ENCODE data around the gene SEM1. TPM values are rescaled to one million over a fixed set of nuclear protein-coding genes. Genes with fewer than 3 reads are reported as not detected.
"Not testable (repeated sequence)": the region's sequence is repeated elsewhere in the genome, so short reads cannot be mapped to it uniquely, and the experiment has no call there.

Gene SEM1
- total RNA-seq, 1 donor from 2014 or later = 51.9 TPM

GRCh38 chr7:96722928-96723327, 13.3 kb upstream of the SEM1 start:
- H3K9me3 Mint-ChIP-seq; DNase-seq (ENCODE audit: low spot score); H3K36me3 Mint-ChIP-seq (ENCODE audit: low read depth); H3K4me3 Mint-ChIP-seq (ENCODE audit: low read depth); H3K4me1 Mint-ChIP-seq (ENCODE audit: low read depth); H3K27ac Mint-ChIP-seq; intact Hi-C loops (cut with micrococcal nuclease): not testable (repeated sequence)
- peaks cover 28% of the 10 kb centered on the region for H3K27me3 Mint-ChIP-seq (ENCODE audit: low read depth)

- intact Hi-C loops (cut with micrococcal nuclease) = no loop called here
- H3K27me3 Mint-ChIP-seq (ENCODE audit: low read depth) = peaks cover 33% of the 10 kb centered on the region
- no peaks in the 10 kb centered on the region for H3K36me3 Mint-ChIP-seq (ENCODE audit: low read depth)
- H3K9me3 Mint-ChIP-seq = no peaks in the 10 kb centered on the region
- no peaks in the 10 kb centered on the region for H3K4me1 Mint-ChIP-seq (ENCODE audit: low read depth)
- H3K27ac Mint-ChIP-seq = no peak overlapping the region
- DNase-seq (ENCODE audit: low spot score) = no peak
- no peak overlapping the region for H3K4me3 Mint-ChIP-seq (ENCODE audit: low read depth)
Observed at GRCh38 chr7:96720843-96721242, 11.2 kb upstream of the SEM1 start.

GRCh38 chr7:96719164-96719563, 9.5 kb upstream of the SEM1 start:
- Mint-ChIP-seq H3K4me1 (ENCODE audit: low read depth) (no peaks in the 10 kb centered on the region), H3K9me3 (peaks cover 2% of the 10 kb centered on the region), H3K36me3 (ENCODE audit: low read depth) (no peaks in the 10 kb centered on the region), H3K27me3 (ENCODE audit: low read depth) (peaks cover 33% of the 10 kb centered on the region), H3K27ac (no peak overlapping the region), H3K4me3 (ENCODE audit: low read depth) (no peak overlapping the region)
- intact Hi-C loops (cut with micrococcal nuclease) = no loop called here
- no peak for DNase-seq (ENCODE audit: low spot score)

GRCh38 chr7:96718107-96719003, 8.7 kb upstream of the SEM1 start:
- no peak for DNase-seq (ENCODE audit: low spot score)
- no peaks in the 10 kb centered on the region for H3K4me1 Mint-ChIP-seq (ENCODE audit: low read depth)
- no peaks in the 10 kb centered on the region for H3K36me3 Mint-ChIP-seq (ENCODE audit: low read depth)
- intact Hi-C loops (cut with micrococcal nuclease) = no loop called here
- peaks cover 10% of the 10 kb centered on the region for H3K9me3 Mint-ChIP-seq
- H3K4me3 Mint-ChIP-seq (ENCODE audit: low read depth) = no peak overlapping the region
- no peak overlapping the region for H3K27ac Mint-ChIP-seq
- H3K27me3 Mint-ChIP-seq (ENCODE audit: low read depth) = peaks cover 30% of the 10 kb centered on the region

- Mint-ChIP-seq H3K27me3 (ENCODE audit: low read depth) (peaks cover 8% of the 10 kb centered on the region), H3K4me1 (ENCODE audit: low read depth) (peaks cover 6% of the 10 kb centered on the region), H3K4me3 (ENCODE audit: low read depth) (no peak overlapping the region), H3K9me3 (peaks cover 27% of the 10 kb centered on the region), H3K27ac (no peak overlapping the region), H3K36me3 (ENCODE audit: low read depth) (peaks cover under 1% of the 10 kb centered on the region)
- no peak for DNase-seq (ENCODE audit: low spot score)
- intact Hi-C loops (cut with micrococcal nuclease) = no loop called here
Observed at GRCh38 chr7:96713037-96713436, 3.4 kb upstream of the SEM1 start.

- no peak overlapping the region for H3K4me3 Mint-ChIP-seq (ENCODE audit: low read depth)
- intact Hi-C loops (cut with micrococcal nuclease) = no loop called here
Observed at GRCh38 chr7:96710544-96710943, 898 bp upstream of the SEM1 start.

GRCh38 chr7:96708872-96709271, 774 bp downstream of the SEM1 start:
- peaks cover 24% of the 10 kb centered on the region for H3K36me3 Mint-ChIP-seq (ENCODE audit: low read depth)
- peaks cover 15% of the 10 kb centered on the region for H3K4me1 Mint-ChIP-seq (ENCODE audit: low read depth)
- peak overlapping the region; percentile 98 for H3K4me3 Mint-ChIP-seq (ENCODE audit: low read depth)
- H3K9me3 Mint-ChIP-seq = peaks cover 22% of the 10 kb centered on the region
- DNase-seq (ENCODE audit: low spot score) = no peak
- intact Hi-C loops (cut with micrococcal nuclease) = loop anchor here (2.0 to 10.0 kb wide), 3 partner anchors 128 to 408 kb away; partner anchors contain the start of gene SDHAF3
- peak overlapping the region; percentile 95 for H3K27ac Mint-ChIP-seq
- H3K27me3 Mint-ChIP-seq (ENCODE audit: low read depth) = no peaks in the 10 kb centered on the region

More at GRCh38 chr7:96710544-96710943, 898 bp upstream of the SEM1 start:
- peaks cover 13% of the 10 kb centered on the region for H3K4me1 Mint-ChIP-seq (ENCODE audit: low read depth)
- peaks cover 27% of the 10 kb centered on the region for H3K9me3 Mint-ChIP-seq
- H3K36me3 Mint-ChIP-seq (ENCODE audit: low read depth) = peaks cover 20% of the 10 kb centered on the region
- peaks cover under 1% of the 10 kb centered on the region for H3K27me3 Mint-ChIP-seq (ENCODE audit: low read depth)
- H3K27ac Mint-ChIP-seq = no peak overlapping the region
- no peak for DNase-seq (ENCODE audit: low spot score)

- peaks cover 24% of the 10 kb centered on the region for H3K36me3 Mint-ChIP-seq (ENCODE audit: low read depth)
- no peaks in the 10 kb centered on the region for H3K27me3 Mint-ChIP-seq (ENCODE audit: low read depth)
- intact Hi-C loops (cut with micrococcal nuclease) = loop anchor here (2.0 to 10.0 kb wide), 3 partner anchors 129 to 409 kb away; partner anchors contain the start of gene SDHAF3
- peaks cover 15% of the 10 kb centered on the region for H3K9me3 Mint-ChIP-seq
- no peak overlapping the region for H3K27ac Mint-ChIP-seq
- H3K4me1 Mint-ChIP-seq (ENCODE audit: low read depth) = peaks cover 15% of the 10 kb centered on the region
- no peak for DNase-seq (ENCODE audit: low spot score)
- H3K4me3 Mint-ChIP-seq (ENCODE audit: low read depth) = peak overlapping the region; percentile 98
Observed at GRCh38 chr7:96707901-96708774, 1.5 kb downstream of the SEM1 start.

GRCh38 chr7:96701258-96701657, 8.4 kb downstream of the SEM1 start:
- intact Hi-C loops (cut with micrococcal nuclease) = loop anchor here (10.0 kb wide), 1 partner anchor 286 kb away; no protein-coding TSS in a partner anchor
- no peak overlapping the region for H3K27ac Mint-ChIP-seq
- no peak overlapping the region for H3K4me3 Mint-ChIP-seq (ENCODE audit: low read depth)
- peaks cover 19% of the 10 kb centered on the region for H3K4me1 Mint-ChIP-seq (ENCODE audit: low read depth)
- no peaks in the 10 kb centered on the region for H3K9me3 Mint-ChIP-seq
- no peak for DNase-seq (ENCODE audit: low spot score)
- peaks cover 32% of the 10 kb centered on the region for H3K36me3 Mint-ChIP-seq (ENCODE audit: low read depth)
- no peaks in the 10 kb centered on the region for H3K27me3 Mint-ChIP-seq (ENCODE audit: low read depth)

GRCh38 chr7:96700516-96700915, 9.1 kb downstream of the SEM1 start:
- H3K9me3 Mint-ChIP-seq = no peaks in the 10 kb centered on the region
- DNase-seq (ENCODE audit: low spot score) = no peak
- no peak overlapping the region for H3K27ac Mint-ChIP-seq
- peaks cover 26% of the 10 kb centered on the region for H3K36me3 Mint-ChIP-seq (ENCODE audit: low read depth)
- no peaks in the 10 kb centered on the region for H3K27me3 Mint-ChIP-seq (ENCODE audit: low read depth)
- no peak overlapping the region for H3K4me3 Mint-ChIP-seq (ENCODE audit: low read depth)
- H3K4me1 Mint-ChIP-seq (ENCODE audit: low read depth) = peaks cover 17% of the 10 kb centered on the region
- intact Hi-C loops (cut with micrococcal nuclease) = loop anchor here (10.0 kb wide), 1 partner anchor 286 kb away; no protein-coding TSS in a partner anchor

- Mint-ChIP-seq H3K4me1 (ENCODE audit: low read depth) (peaks cover 15% of the 10 kb centered on the region), H3K27ac (no peak overlapping the region), H3K9me3 (no peaks in the 10 kb centered on the region), H3K4me3 (ENCODE audit: low read depth) (no peak overlapping the region), H3K36me3 (ENCODE audit: low read depth) (peaks cover 28% of the 10 kb centered on the region), H3K27me3 (ENCODE audit: low read depth) (no peaks in the 10 kb centered on the region)
- no peak for DNase-seq (ENCODE audit: low spot score)
- intact Hi-C loops (cut with micrococcal nuclease) = no loop called here
Observed at GRCh38 chr7:96699219-96699871, 10.3 kb downstream of the SEM1 start.

GRCh38 chr7:96698449-96698848, 11.2 kb downstream of the SEM1 start:
- DNase-seq (ENCODE audit: low spot score); H3K27me3 Mint-ChIP-seq (ENCODE audit: low read depth); H3K4me3 Mint-ChIP-seq (ENCODE audit: low read depth); H3K27ac Mint-ChIP-seq; H3K9me3 Mint-ChIP-seq; intact Hi-C loops (cut with micrococcal nuclease): not testable (repeated sequence)
- Mint-ChIP-seq H3K36me3 (ENCODE audit: low read depth) (peaks cover 34% of the 10 kb centered on the region), H3K4me1 (ENCODE audit: low read depth) (peaks cover 18% of the 10 kb centered on the region)

Data from activated T-helper 2 cell treated with anti-CD3 and anti-CD28 coated beads, Interferon-gamma antibody, Interleukin-2, Interleukin-4, amounts not matched to agents 10 μg/mL and 5 μg/mL and 100 μg/mL, durations not matched to agents 14 hours and 24 hours and 36 hours (primary cell).